Measurements from ENCODE around the gene MED10. TPM values are rescaled to one million over a fixed set of nuclear protein-coding genes. Genes with fewer than 3 reads are reported as not detected.

The MED10 gene
- polyA plus RNA-seq, 1 experiment, result 36.3 TPM

GRCh38 chr5:6356578-6357164 lies 21.7 kb downstream of the MED10 start:
- no peaks in the 10 kb centered on the region for H3K27me3 ChIP-seq (ENCODE audit: control insufficient read depth, insufficient read depth, low read length)
- CTCF ChIA-PET, result no interaction called here

GRCh38 chr5:6355294-6355693 lies 23.1 kb downstream of the MED10 start:
- ChIA-PET CTCF (no interaction called here), POLR2A (no interaction called here)
- Histone ChIP-seq H3K4me3 (ENCODE audit: low read depth, low read length) (no peak overlapping the region), H3K9me3 (ENCODE audit: control insufficient read depth, insufficient read depth, low read length) (no peaks in the 10 kb centered on the region; the same call in 1 of the 2 replicates), H3K27ac (ENCODE audit: low read depth, low read length) (no peak overlapping the region), H3K27me3 (ENCODE audit: control insufficient read depth, insufficient read depth, low read length) (no peaks in the 10 kb centered on the region)
- TF ChIP-seq CTCF (IDR thresholded peaks at IDR 0.05; ENCODE audit: low read depth, low read length), result no peak
- no peak for DNase-seq (ENCODE audit: low read depth, low spot score)

More at GRCh38 chr5:6356578-6357164, 21.7 kb downstream of the MED10 start:
- TF ChIP-seq CTCF (IDR thresholded peaks at IDR 0.05; ENCODE audit: low read depth, low read length), result no peak
- Histone ChIP-seq H3K4me3 (ENCODE audit: low read depth, low read length) (no peak overlapping the region), H3K27ac (ENCODE audit: low read depth, low read length) (no peak overlapping the region), H3K9me3 (ENCODE audit: control insufficient read depth, insufficient read depth, low read length) (no peaks in the 10 kb centered on the region; the same call in 1 of the 2 replicates)
- POLR2A ChIA-PET, result no interaction called here
- no peak for DNase-seq (ENCODE audit: low read depth, low spot score)

GRCh38 chr5:6354848-6355247 lies 23.5 kb downstream of the MED10 start:
- POLR2A ChIA-PET, result no interaction called here

DNA sequence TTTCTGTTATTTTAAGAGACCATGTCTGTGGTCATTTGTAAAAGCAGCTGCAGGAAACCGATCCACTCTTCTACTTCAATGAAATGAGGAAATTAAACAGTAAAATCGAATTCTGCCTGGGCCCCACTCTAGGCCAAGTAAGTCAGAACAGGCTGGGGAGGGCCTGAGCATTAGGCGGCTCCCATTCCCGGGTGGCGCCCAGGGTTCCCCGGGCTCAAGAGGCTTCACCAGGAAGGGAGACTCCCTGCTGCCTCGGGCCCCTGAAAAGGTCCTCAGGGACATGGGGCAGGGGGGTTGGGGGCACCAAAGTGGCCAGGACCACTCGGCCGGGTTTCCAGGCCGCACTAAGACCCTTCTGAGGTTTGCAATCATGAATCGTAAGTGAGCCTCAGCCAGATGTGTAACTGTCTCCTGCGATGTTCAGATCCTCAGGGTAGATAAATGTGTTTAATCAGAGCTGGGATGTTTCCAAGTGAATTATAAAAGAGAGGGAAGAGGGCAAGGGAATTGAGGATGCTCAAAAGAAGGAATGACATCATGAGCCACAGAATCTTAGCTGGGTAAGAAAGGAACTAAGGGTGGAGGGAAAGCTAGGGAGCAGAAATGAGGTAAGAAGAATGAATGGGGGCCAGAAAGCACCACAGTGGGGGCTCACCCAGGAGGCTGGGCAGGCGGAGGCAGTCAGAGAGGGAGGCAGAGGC lies 24.6 kb downstream of the MED10 start:
- no peak for TF ChIP-seq CTCF (IDR thresholded peaks at IDR 0.05; ENCODE audit: low read depth, low read length)
- Histone ChIP-seq H3K9me3 (ENCODE audit: control insufficient read depth, insufficient read depth, low read length) (peaks cover 8% of the 10 kb centered on the region; the same call in 1 of the 2 replicates), H3K27me3 (ENCODE audit: control insufficient read depth, insufficient read depth, low read length) (no peaks in the 10 kb centered on the region), H3K27ac (ENCODE audit: low read depth, low read length) (no peak overlapping the region), H3K4me3 (ENCODE audit: low read depth, low read length) (no peak overlapping the region)
- no peak for DNase-seq (ENCODE audit: low read depth, low spot score)
- CTCF ChIA-PET, result no interaction called here
- POLR2A ChIA-PET, result no interaction called here

More at GRCh38 chr5:6354848-6355247, 23.5 kb downstream of the MED10 start:
- no peak for DNase-seq (ENCODE audit: low read depth, low spot score)
- no peaks in the 10 kb centered on the region; the same call in 1 of the 2 replicates for H3K9me3 ChIP-seq (ENCODE audit: control insufficient read depth, insufficient read depth, low read length)
- no peak for TF ChIP-seq CTCF (IDR thresholded peaks at IDR 0.05; ENCODE audit: low read depth, low read length)
- H3K4me3 ChIP-seq (ENCODE audit: low read depth, low read length), result no peak overlapping the region
- CTCF ChIA-PET, result no interaction called here
- H3K27ac ChIP-seq (ENCODE audit: low read depth, low read length), result no peak overlapping the region
- H3K27me3 ChIP-seq (ENCODE audit: control insufficient read depth, insufficient read depth, low read length), result no peaks in the 10 kb centered on the region

GRCh38 chr5:6350277-6351090 lies 27.9 kb downstream of the MED10 start:
- H3K4me3 ChIP-seq (ENCODE audit: low read depth, low read length), result no peak overlapping the region
- H3K27ac ChIP-seq (ENCODE audit: low read depth, low read length), result no peak overlapping the region
- H3K9me3 ChIP-seq (ENCODE audit: control insufficient read depth, insufficient read depth, low read length), result peaks cover 21% of the 10 kb centered on the region
- no peak for DNase-seq (ENCODE audit: low read depth, low spot score)
- CTCF ChIA-PET, result no interaction called here
- no peak for TF ChIP-seq CTCF (IDR thresholded peaks at IDR 0.05; ENCODE audit: low read depth, low read length)
- H3K27me3 ChIP-seq (ENCODE audit: control insufficient read depth, insufficient read depth, low read length), result no peaks in the 10 kb centered on the region
- POLR2A ChIA-PET, result no interaction called here
